HS-27A (cell line): ENCODE results near the gene GIPR.
"Not testable (repeated sequence)": the region's sequence is repeated elsewhere in the genome, so short reads cannot be mapped to it uniquely, and the experiment has no call there.

Experiments used
- DNase-seq: peaks from one replicate; pipeline ENCODE4 v3.0.0-alpha.2; 2012; ENCODE audit warnings: low read depth, missing footprints

GIPR gene

GRCh38 chr19:45692187-45693105 lies 24.4 kb downstream of the GIPR start, which contains the start of gene QPCTL:
QPCTL (plus strand) TSS chr19:45692666; CDS start chr19:45692704, 38 bp downstream.
- DNase-seq = peak; percentile 100

- peak; percentile 53 for DNase-seq
Measured at GRCh38 chr19:45693106-45693788, 25.2 kb downstream of the GIPR start.

- no peak for DNase-seq
Measured at GRCh38 chr19:45701676-45702075, 33.7 kb downstream of the GIPR start.

GRCh38 chr19:45705115-45705514 lies 37.1 kb downstream of the GIPR start:
- DNase-seq = no peak

GRCh38 chr19:45705710-45706415 lies 37.8 kb downstream of the GIPR start:
- DNase-seq = no peak

- no peak for DNase-seq
Measured at GRCh38 chr19:45710356-45711130, 42.5 kb downstream of the GIPR start.

GRCh38 chr19:45711851-45712698 lies 44.1 kb downstream of the GIPR start:
- DNase-seq = no peak

GRCh38 chr19:45712699-45713067 lies 44.7 kb downstream of the GIPR start:
- no peak for DNase-seq

GRCh38 chr19:45713141-45713540 lies 45.1 kb downstream of the GIPR start:
- no peak for DNase-seq

GRCh38 chr19:45715139-45715538 lies 47.1 kb downstream of the GIPR start:
- no peak for DNase-seq

- no peak for DNase-seq
Measured at GRCh38 chr19:45716359-45717130, 48.5 kb downstream of the GIPR start.

- peak; percentile 97 for DNase-seq
Measured at GRCh38 chr19:45717131-45717982, 49.3 kb downstream of the GIPR start.

GRCh38 chr19:45717983-45718650 lies 50.1 kb downstream of the GIPR start:
- DNase-seq = no peak

GRCh38 chr19:45720065-45720464 lies 52.0 kb downstream of the GIPR start:
- DNase-seq = not testable (repeated sequence)

- not testable (repeated sequence) for DNase-seq
Measured at GRCh38 chr19:45728683-45729082, 60.7 kb downstream of the GIPR start.

GRCh38 chr19:45729800-45730290 lies 61.8 kb downstream of the GIPR start:
- no peak for DNase-seq

GRCh38 chr19:45730368-45731288 lies 62.6 kb downstream of the GIPR start, which contains the start of gene FBXO46:
FBXO46 (minus strand) TSS chr19:45730896; CDS start chr19:45713495, 17,401 bp downstream.
- DNase-seq = peak; percentile 98
